ENCODE measurements around the gene SUSD4. TPM values are rescaled to one million over a fixed set of nuclear protein-coding genes. Genes with fewer than 3 reads are reported as not detected.

SUSD4 gene
- total RNA-seq, 1 donor from 2014 or later: 0.84 TPM

- no peak overlapping the region for H3K4me3 ChIP-seq (ENCODE audit: low read depth, low read length)
- DNase-seq (ENCODE audit: low read depth): no peak
- TF ChIP-seq CTCF (IDR thresholded peaks at IDR 0.05; ENCODE audit: insufficient read depth, low read length, poor library complexity, severe bottlenecking): no peak
- H3K27me3 ChIP-seq (ENCODE audit: control insufficient read depth, insufficient read depth, low read length): peaks cover 4% of the 10 kb centered on the region
- H3K36me3 ChIP-seq (ENCODE audit: control insufficient read depth, insufficient read depth, low read length): no peaks in the 10 kb centered on the region
These were observed 37.2 kb downstream of the SUSD4 start for GRCh38 chr1:223326776-223327175.

DNA sequence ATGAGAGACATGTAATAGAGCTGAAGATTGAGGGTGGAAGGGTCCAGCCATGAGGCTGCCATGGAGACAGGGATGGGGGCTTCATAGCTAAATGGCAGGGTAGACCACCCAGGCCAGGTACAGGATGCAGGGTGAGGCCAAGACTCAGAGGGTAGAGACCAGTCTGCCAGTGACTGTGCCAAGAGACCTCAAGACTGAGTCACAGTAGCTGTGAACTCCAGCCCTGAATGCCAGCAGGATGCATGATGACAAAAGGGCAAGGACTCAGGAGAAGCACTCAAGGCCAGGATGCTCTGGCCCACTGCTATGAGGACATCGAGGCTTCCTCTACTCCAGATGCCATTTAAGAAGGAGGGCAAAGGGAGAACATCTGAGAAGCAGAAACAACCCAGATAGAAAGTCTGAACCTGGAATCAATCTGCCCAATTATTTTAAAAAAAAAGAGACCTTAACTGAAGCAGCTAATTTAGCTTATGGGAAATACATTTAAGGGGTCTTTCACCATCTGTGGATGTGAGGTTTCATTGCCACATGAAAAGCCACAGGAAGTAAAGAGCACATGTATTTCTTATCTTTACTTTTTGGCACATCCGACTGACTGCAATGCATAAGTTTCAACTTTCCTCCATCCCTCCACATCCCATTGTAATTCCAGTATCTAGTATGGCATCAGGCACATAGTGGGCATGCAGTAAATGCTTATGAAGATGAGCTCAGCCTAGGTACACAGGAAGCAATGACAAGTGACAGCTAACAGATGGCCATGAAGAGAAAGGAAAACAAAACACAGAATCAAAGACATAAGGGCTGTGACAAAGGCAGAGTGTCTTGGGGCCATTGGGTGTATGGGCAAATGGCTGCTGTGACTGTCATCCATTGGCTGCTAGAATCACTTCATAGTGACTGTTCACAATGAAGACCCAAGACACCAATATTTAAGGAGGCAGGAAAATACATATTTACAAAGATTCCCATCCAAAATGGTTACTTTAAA lies 40.2 kb downstream of the SUSD4 start:
- no peak for DNase-seq (ENCODE audit: low read depth)
- Histone ChIP-seq H3K27me3 (ENCODE audit: control insufficient read depth, insufficient read depth, low read length) (peaks cover 4% of the 10 kb centered on the region), H3K36me3 (ENCODE audit: control insufficient read depth, insufficient read depth, low read length) (no peaks in the 10 kb centered on the region), H3K4me3 (ENCODE audit: low read depth, low read length) (no peak overlapping the region)
- no peak for TF ChIP-seq CTCF (IDR thresholded peaks at IDR 0.05; ENCODE audit: insufficient read depth, low read length, poor library complexity, severe bottlenecking)

GRCh38 chr1:223322868-223323267 lies 41.1 kb downstream of the SUSD4 start:
- no peak for TF ChIP-seq CTCF (IDR thresholded peaks at IDR 0.05; ENCODE audit: insufficient read depth, low read length, poor library complexity, severe bottlenecking)
- Histone ChIP-seq H3K36me3 (ENCODE audit: control insufficient read depth, insufficient read depth, low read length) (no peaks in the 10 kb centered on the region), H3K4me3 (ENCODE audit: low read depth, low read length) (no peak overlapping the region), H3K27me3 (ENCODE audit: control insufficient read depth, insufficient read depth, low read length) (peaks cover 4% of the 10 kb centered on the region)
- DNase-seq (ENCODE audit: low read depth): no peak

DNA sequence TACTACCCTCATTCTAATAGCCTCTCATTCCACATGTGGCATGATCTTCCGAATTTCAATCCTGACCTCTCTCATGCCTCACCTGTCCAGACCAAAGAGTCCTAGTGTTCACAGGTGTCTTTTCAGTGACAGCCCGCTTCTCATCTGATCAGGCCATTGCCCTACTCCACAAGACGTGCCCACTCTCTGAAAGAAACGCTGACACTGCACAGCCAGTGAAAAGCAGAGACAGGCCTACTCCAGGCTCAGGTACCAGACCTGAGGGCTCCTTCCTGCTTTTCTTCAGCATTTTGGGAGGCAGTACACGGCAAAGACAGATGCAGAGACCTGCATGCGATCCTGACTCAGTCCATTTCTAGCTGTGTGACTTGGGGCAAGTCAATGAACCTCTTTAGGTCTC lies 43.0 kb downstream of the SUSD4 start:
- Histone ChIP-seq H3K36me3 (ENCODE audit: control insufficient read depth, insufficient read depth, low read length) (no peaks in the 10 kb centered on the region), H3K27me3 (ENCODE audit: control insufficient read depth, insufficient read depth, low read length) (peaks cover 4% of the 10 kb centered on the region), H3K4me3 (ENCODE audit: low read depth, low read length) (no peak overlapping the region)
- no peak for DNase-seq (ENCODE audit: low read depth)
- TF ChIP-seq CTCF (IDR thresholded peaks at IDR 0.05; ENCODE audit: insufficient read depth, low read length, poor library complexity, severe bottlenecking): no peak

GRCh38 chr1:223319905-223320580 lies 43.9 kb downstream of the SUSD4 start:
- no peak for DNase-seq (ENCODE audit: low read depth)

More at GRCh38 chr1:223319905-223320580, 43.9 kb downstream of the SUSD4 start:
- Histone ChIP-seq H3K36me3 (ENCODE audit: control insufficient read depth, insufficient read depth, low read length) (no peaks in the 10 kb centered on the region), H3K27me3 (ENCODE audit: control insufficient read depth, insufficient read depth, low read length) (peaks cover 4% of the 10 kb centered on the region), H3K4me3 (ENCODE audit: low read depth, low read length) (no peak overlapping the region)
- TF ChIP-seq CTCF (IDR thresholded peaks at IDR 0.05; ENCODE audit: insufficient read depth, low read length, poor library complexity, severe bottlenecking): no peak
